Measurements from ENCODE around the gene CD69. TPM values are rescaled to one million over a fixed set of nuclear protein-coding genes. Genes with fewer than 3 reads are reported as not detected.

The CD69 gene
- total and polyA plus RNA-seq, 2 donors (not counting 1 experiment from before 2014, with no cell fraction given) = 45.1 to 997 TPM

GRCh38 chr12:9792185-9792900 lies 31.6 kb upstream of the CD69 start:
- H3K36me3 ChIP-seq (replicated peaks in 1 of 2; ENCODE audit: control extremely low read depth in 1 of 2, control insufficient read depth in 1 of 2, extremely low read depth in 1 of 2, insufficient read depth in 2 of 2, low read length in 1 of 2) = no peaks in the 10 kb centered on the region
- DNase-seq (no peak), ATAC-seq (ENCODE audit: low read depth) (no peak)
- no peak overlapping the region for H3K27ac ChIP-seq (ENCODE audit: low read length in 2 of 2)
- Mint-ChIP-seq H3K9me3 (ENCODE audit: insufficient read depth) (peaks cover 3% of the 10 kb centered on the region), H3K4me3 (no peak overlapping the region), H3K27me3 (no peaks in the 10 kb centered on the region), H3K27ac (no peak overlapping the region), H3K4me1 (peaks cover 50% of the 10 kb centered on the region)
- peaks cover 0 to 5% (median 4%) of the 10 kb centered on the region in 3 donors for H3K9me3 ChIP-seq (ENCODE audit: control extremely low read depth in 1 of 3, control insufficient read depth in 2 of 3, insufficient read depth in 1 of 3, low read length in 2 of 3)
- no peak overlapping the region for H3K9ac ChIP-seq (ENCODE audit: low read length)
- no peak overlapping the region for H3K4me3 ChIP-seq (ENCODE audit: control extremely low read depth in 1 of 5, extremely low read depth in 1 of 5, insufficient read depth in 1 of 5, low read depth in 2 of 5, low read length in 4 of 5)
- WGBS (ENCODE audit: insufficient coverage) = no CpG with 5 or more reads among the region's 2 CpGs
- H4K20me1 ChIP-seq (ENCODE audit: control insufficient read depth, insufficient read depth, low read length, poor library complexity, severe bottlenecking) = no peaks in the 10 kb centered on the region
- H3K4me2 ChIP-seq (replicated peaks; ENCODE audit: low read depth, low read length, poor library complexity, severe bottlenecking) = no peak overlapping the region
- ChIA-PET CTCF (interaction anchor here (1.2 to 1.7 kb wide), 2 partner anchors 36 to 42 kb away, joined by 3 to 14 read pairs; no protein-coding TSS in a partner anchor), POLR2A (interaction anchor here (0.7 kb wide), 1 partner anchor 9 kb away, joined by 3 read pairs; no protein-coding TSS in a partner anchor)
- H3K4me1 ChIP-seq (ENCODE audit: control insufficient read depth in 2 of 2, insufficient read depth in 2 of 2, low read length in 2 of 2) = peaks cover 27 to 39% of the 10 kb centered on the region in 2 donors
- no peaks in the 10 kb centered on the region for H3K27me3 ChIP-seq (replicated peaks in 1 of 4; ENCODE audit: control extremely low read depth in 1 of 4, control insufficient read depth in 3 of 4, insufficient read depth in 4 of 4, low read length in 3 of 4)
- no peak overlapping the region for H2AFZ ChIP-seq (ENCODE audit: insufficient read depth, low read depth, low read length, poor library complexity, severe bottlenecking)
- TF ChIP-seq, protein P1, sequence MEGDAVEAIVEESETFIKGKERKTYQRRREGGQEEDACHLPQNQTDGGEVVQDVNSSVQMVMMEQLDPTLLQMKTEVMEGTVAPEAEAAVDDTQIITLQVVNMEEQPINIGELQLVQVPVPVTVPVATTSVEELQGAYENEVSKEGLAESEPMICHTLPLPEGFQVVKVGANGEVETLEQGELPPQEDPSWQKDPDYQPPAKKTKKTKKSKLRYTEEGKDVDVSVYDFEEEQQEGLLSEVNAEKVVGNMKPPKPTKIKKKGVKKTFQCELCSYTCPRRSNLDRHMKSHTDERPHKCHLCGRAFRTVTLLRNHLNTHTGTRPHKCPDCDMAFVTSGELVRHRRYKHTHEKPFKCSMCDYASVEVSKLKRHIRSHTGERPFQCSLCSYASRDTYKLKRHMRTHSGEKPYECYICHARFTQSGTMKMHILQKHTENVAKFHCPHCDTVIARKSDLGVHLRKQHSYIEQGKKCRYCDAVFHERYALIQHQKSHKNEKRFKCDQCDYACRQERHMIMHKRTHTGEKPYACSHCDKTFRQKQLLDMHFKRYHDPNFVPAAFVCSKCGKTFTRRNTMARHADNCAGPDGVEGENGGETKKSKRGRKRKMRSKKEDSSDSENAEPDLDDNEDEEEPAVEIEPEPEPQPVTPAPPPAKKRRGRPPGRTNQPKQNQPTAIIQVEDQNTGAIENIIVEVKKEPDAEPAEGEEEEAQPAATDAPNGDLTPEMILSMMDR (IDR thresholded peaks at IDR 0.05) = no peak
- TF ChIP-seq EZH2 (IDR thresholded peaks at IDR 0.05; ENCODE audit: borderline replicate concordance, insufficient read depth, low read depth, low read length, poor library complexity, severe bottlenecking) = no peak
- intact Hi-C loops (cut with micrococcal nuclease) = no loop called here
- peaks cover 24% of the 10 kb centered on the region for H3K79me2 ChIP-seq (ENCODE audit: control insufficient read depth, insufficient read depth, low read length)
